HG02852 (cell line): ENCODE results near the gene RNASE11.

Source experiments
- ATAC-seq: cut with Tn5 transposase; IDR thresholded peaks from one replicate; pipeline ENCODE4 v1.9.1; 2021; ENCODE audit warnings: mild to moderate bottlenecking, moderate library complexity; ENCODE audit not compliant: unreplicated experiment

RNASE11 gene

DNA sequence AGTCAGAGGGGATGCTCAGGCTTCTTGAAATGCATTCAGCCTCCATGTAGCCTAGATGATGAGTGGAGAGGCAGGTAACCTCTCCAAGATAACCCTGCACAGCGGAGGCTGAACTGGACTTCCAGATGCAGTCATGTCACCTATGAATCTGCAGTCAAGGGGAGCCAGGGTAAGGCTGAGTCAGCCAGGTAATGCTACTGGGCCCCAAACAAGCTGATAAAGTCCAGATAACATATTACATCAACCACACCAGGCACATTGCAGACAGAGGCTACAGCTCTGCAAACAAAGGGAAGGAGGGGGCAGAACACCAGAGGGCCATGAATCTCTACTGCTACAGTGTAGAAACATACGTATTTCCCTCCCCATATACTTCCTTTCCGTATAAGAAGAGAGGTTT, 40.9 kb downstream of the RNASE11 start:
- no peak for ATAC-seq

DNA sequence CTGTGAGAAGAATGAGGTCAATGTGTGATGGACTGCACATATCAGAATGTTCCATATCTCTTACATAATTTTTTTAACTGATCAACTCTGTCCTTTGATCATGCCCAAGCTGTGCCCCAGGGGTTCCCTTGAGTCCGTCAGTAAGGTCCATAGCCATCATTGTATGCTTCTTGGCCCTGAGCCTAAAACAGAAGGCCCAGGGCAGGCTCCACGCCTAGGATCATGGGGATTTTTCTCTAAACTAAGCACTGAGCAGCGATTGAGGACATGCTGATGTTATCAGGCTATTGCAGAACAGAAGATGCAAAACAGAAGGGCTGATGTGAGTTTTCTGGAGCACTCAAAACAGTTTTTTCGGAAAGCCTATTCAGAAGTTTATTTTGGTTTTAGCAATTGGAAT, 47.9 kb downstream of the RNASE11 start:
- no peak for ATAC-seq
